Hematopoietic multipotent progenitor cell (in vitro differentiated cells): ENCODE measurements around the gene IFT81. TPM values are rescaled to one million over a fixed set of nuclear protein-coding genes. Genes with fewer than 3 reads are reported as not detected.

Source experiments
- DNase-seq, 3 donors: peaks; one replicate each; pipeline ENCODE4 v3.0.0-alpha.2; 2011 to 2015; ENCODE audit warnings: low read depth in 2 of 3, low spot score in 2 of 3
- total RNA-seq: library from RNA; depleted of rRNA; stranded (reverse); fragments of >200 nt; gene quantifications from one replicate; pipeline ENCODE4 v1.2.3, GENCODE V29; 2012

IFT81 gene
- total RNA-seq, 1 donor = 2.7 TPM

- peak in 1 of 3 donors; percentile 28 for DNase-seq
These were observed 142.9 kb downstream of the IFT81 start for GRCh38 chr12:110266980-110267620.

Other genes with a start within 250 kb of the IFT81 start
- gene GLTP, start 243.8 kb upstream of the IFT81 start, total RNA-seq = 19.7 TPM
- 12.1 TPM for gene TCHP, start 224.1 kb upstream of the IFT81 start, total RNA-seq
- 88.3 TPM for gene GIT2, start 128.0 kb upstream of the IFT81 start, total RNA-seq
- 99.9 TPM for gene ANKRD13A, start 124.9 kb upstream of the IFT81 start, total RNA-seq
- gene C12orf76, start 75.8 kb upstream of the IFT81 start, total RNA-seq = 47.4 TPM
- 87.3 TPM for gene ATP2A2, start 156.9 kb downstream of the IFT81 start, total RNA-seq